ENCODE data around the gene LTB4R.

LTB4R gene

GRCh38 chr14:24310646-24311604, at the start of gene LTB4R:
Gene LTB4R (plus strand): TSS chr14:24311502. CDS start chr14:24315652, 4,150 bp downstream.
- DNase-seq: no peak

- DNase-seq: no peak
These were observed 49.4 kb upstream of the LTB4R start for GRCh38 chr14:24261969-24262327.

GRCh38 chr14:24262821-24263733, 48.2 kb upstream of the LTB4R start, which contains the start of gene TGM1:
Gene TGM1 (minus strand): TSS chr14:24263177. CDS start chr14:24262352, 825 bp downstream.
- peak; percentile 95 for DNase-seq

- DNase-seq: peak; percentile 76
These were observed 47.5 kb upstream of the LTB4R start for GRCh38 chr14:24263848-24264247.

GRCh38 chr14:24264298-24264697, 47.0 kb upstream of the LTB4R start:
- no peak for DNase-seq

GRCh38 chr14:24266344-24267244, 44.7 kb upstream of the LTB4R start:
- DNase-seq: no peak

GRCh38 chr14:24267516-24267915, 43.8 kb upstream of the LTB4R start:
- no peak for DNase-seq

- no peak for DNase-seq
These were observed 43.1 kb upstream of the LTB4R start for GRCh38 chr14:24268225-24268624.

- no peak for DNase-seq
These were observed 41.9 kb upstream of the LTB4R start for GRCh38 chr14:24269368-24269767.

- DNase-seq: no peak
These were observed 41.3 kb upstream of the LTB4R start for GRCh38 chr14:24269910-24270536.

GRCh38 chr14:24270537-24271133, 40.7 kb upstream of the LTB4R start:
- no peak for DNase-seq

- DNase-seq: peak; percentile 93
These were observed 40.0 kb upstream of the LTB4R start, which contains the start of gene RABGGTA for GRCh38 chr14:24271134-24271833. Gene RABGGTA (minus strand): TSS chr14:24271597. CDS start chr14:24271115, 482 bp downstream.

GRCh38 chr14:24271834-24272263, 39.5 kb upstream of the LTB4R start:
- no peak for DNase-seq

- no peak for DNase-seq
These were observed 38.8 kb upstream of the LTB4R start for GRCh38 chr14:24272467-24272866.

GRCh38 chr14:24273422-24273998, 37.8 kb upstream of the LTB4R start:
- DNase-seq: no peak

GRCh38 chr14:24274101-24274543, 37.2 kb upstream of the LTB4R start:
- DNase-seq: no peak

- no peak for DNase-seq
These were observed 34.2 kb upstream of the LTB4R start for GRCh38 chr14:24277071-24277470.

- no peak for DNase-seq
These were observed 33.5 kb upstream of the LTB4R start for GRCh38 chr14:24277606-24278321.

- DNase-seq: no peak
These were observed 32.9 kb upstream of the LTB4R start for GRCh38 chr14:24278424-24278823.

All from islet precursor cell (in vitro differentiated cells).